Activated CD4-positive, alpha-beta T cell treated with anti-CD3 and anti-CD28 coated beads, Interleukin-2, amount 50 U/mL, for 16 hours (primary cell): Measurements from ENCODE around the gene RPTOR.
A peak's percentile ranks its signal among the peaks of the same experiment; 100 is the strongest.
"Not testable (repeated sequence)": the region's sequence is repeated elsewhere in the genome, so short reads cannot be mapped to it uniquely, and the experiment has no call there.

ENCODE experiments used
- DNase-seq: peaks from one replicate; pipeline ENCODE4 v3.0.0-alpha.2; 2020

The RPTOR gene

DNA sequence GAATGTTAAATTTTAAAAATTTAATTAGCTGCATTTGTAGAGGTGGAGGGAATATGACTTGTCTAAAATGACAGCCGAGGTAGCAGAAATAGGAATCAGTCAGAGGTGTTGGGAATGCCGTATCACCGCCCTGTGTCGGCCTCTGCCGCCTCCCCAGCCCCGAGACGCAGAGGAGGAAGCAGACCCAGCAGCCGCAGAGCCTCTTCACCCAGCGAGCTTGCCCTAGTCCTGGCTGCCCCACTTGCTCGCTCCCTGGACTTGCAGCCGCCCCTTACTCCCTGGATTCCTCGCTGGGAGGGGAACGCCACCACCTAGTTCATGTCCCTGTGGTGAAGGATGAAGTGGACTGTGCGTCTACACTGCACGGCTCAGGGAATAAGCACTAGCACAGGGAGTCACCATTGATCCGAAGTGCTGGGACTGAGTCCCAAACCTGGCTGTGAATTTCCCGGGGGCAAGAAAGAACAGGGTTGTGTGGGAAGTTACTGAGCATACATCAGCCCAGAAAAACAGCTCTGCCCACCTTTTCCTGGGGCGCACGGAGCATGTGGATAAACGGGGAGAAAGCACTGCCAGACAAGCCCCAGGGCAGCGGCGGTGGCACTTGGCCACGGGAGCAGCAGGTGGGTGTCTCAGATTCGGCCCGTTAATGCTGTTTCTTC lies 76.8 kb downstream of the RPTOR start:
- no peak for DNase-seq

DNA sequence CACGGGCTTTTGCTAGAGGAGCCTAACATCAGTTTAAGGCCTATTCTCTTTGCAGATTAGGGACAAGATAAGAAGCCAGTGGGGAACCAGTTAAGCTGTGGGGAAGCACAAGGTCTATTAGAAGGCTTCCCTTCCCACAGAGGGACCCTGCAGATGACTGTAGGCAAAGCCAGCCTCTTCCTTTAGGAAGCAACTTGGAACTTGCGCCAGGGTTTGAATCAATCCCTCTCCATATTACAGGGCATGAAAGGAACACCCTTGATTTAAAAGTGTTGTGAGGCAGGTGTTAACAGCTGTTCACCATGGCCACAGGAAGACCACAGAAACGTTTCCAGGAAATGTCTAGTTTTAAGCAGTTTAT lies 77.3 kb downstream of the RPTOR start:
- DNase-seq, result peak; percentile 4

DNA sequence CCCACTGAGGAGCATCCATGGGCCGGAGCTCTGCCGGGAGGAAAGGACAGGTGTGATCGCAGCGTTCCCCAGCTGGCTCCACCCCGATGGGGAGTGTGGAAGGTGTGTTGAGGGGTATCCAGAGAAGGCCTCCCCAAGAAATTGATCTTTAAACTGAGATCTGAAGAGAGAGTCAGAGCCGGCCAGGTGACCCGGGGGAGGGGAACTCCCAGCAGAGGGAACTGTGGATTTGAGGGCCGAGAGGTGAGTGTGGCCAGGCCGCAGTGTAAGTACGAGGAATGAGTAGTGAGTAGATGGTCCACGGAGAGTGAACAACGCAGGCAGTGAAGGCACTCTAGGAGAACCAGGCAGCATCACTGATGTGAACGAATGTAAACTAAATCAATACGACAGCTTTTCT lies 80.2 kb downstream of the RPTOR start:
- DNase-seq, result no peak

DNA sequence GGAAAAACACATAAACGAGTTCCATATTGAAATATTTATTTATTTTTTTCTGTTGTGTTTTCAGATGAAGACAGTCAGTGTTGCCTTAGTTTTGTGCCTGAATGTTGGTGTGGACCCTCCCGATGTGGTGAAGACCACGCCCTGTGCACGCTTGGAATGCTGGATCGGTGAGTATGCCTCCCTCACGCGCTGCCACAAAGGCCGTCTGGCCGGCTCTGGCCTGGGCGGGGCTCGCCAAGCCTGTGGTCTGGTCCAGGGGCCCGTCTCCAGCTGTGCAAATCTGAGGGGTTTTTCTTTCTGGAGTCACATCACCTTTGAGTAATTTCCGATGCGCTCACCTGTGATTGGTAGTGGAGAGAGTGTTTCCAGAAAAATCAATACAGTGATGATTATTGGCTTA lies 81.0 kb downstream of the RPTOR start:
- no peak for DNase-seq

DNA sequence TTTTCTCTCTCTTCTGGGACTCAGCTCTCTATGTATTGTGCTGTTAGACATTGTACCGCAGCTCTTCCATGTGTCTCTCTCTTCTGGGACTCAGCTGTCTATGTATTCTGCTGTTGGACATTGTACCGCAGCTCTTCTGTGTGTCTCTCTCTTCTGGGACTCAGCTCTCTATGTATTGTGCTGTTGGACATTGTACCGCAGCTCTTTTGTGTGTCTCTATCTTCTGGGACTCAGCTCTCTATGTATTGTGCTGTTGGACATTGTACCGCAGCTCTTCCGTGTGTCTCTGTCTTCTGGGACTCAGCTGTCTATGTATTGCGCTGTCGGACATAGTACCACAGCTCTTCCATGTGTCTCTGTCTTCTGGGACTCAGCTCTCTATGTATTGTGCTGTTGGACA lies 84.2 kb downstream of the RPTOR start:
- DNase-seq, result not testable (repeated sequence)

DNA sequence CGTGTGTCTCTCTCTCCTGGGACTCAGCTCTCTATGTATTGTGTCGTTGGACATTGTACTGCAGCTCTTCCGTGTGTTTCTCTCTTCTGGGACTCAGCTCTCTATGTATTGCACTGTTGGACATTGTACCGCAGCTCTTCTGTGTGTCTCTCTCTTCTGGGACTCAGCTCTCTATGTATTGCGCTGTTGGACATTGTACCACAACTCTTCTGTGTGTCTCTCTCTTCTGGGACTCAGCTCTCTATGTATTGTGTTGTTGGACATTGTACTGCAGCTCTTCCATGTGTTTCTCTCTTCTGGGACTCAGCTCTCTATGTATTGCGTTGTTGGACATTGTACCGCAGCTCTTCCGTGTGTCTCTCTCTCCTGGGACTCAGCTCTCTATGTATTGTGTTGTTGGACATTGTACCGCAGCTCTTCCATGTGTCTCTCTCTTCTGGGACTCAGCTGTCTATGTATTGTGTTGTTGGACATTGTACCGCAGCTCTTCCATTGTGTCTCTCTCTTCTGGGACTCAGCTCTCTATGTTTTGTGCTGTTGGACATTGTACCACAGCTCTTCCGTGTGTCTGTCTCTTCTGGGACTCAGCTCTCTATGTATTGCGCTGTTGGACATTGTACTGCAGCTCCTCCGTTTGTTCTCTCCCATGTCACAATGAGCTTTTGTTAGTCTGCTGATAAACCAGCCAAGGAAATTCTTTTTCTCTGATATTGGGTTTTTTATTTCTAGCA lies 84.8 kb downstream of the RPTOR start:
- DNase-seq, result no peak

DNA sequence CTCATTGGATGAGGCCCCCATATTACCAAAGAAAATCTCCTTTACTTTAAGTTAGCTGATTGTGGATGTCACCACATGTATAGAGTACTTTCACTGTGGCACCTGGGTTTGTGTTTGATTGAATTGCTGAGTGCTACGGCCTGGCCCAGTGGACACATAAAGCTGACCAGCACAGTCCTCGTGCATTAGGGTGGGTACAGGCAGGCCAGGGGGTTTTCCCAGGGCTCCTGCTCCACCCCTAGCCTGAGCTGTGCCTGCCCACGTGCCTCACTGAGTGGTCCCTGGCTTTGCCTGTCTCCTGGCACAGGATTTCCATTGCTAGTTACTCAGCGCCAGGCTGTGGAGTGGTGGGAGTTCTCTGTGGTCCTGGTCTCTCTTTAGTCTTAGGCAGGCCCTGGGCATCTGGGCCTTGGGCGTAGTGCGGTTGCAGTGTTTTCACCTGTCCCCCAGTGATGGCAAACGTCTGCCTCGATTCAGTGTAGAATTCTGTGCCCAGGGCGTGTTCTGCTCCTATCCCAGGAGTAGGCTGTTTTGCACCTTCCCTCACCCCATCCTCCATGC lies 86.0 kb downstream of the RPTOR start:
- no peak for DNase-seq

DNA sequence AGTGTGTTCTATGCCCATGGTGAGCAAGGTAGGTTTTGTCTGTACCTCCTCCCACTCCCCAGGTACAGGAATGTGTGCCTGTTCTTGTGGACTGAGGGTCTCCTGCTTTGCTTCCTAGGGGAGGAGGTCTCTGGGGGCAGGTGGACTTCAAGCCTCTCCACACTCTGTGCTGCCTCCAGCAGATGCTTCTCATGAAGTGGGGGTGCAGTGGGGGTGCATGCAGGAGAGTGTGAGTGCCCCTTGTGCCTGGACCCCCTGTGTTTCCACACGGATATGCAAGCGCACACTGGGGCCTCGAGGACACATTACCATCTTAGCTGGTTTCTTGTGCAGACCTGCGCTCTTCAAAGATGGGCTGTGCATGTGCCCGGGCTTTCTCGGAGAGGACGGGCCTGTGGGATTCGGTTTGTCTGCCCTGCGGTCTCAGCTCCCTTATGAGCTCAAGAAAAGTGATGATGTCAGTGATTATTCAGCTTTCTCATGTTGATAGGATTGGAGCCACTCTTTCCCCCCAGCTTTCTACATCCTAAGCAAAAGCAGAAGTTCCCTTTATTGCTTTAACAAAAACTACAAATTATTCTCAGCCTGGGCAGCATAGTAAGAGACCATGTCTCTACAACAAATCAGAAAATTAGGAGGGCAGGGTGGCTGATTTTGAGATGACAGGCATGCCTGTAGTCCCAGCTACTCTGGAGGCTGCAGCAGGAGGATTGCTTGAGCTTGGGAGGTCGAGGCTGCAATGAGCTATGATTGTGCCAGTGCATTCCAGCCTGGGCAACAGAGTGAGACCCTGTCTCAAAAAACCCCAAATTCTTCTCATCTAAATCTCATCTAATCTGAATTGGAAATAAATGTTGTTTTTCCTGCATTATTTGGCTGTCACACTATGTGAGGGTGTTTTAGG lies 86.8 kb downstream of the RPTOR start:
- no peak for DNase-seq

DNA sequence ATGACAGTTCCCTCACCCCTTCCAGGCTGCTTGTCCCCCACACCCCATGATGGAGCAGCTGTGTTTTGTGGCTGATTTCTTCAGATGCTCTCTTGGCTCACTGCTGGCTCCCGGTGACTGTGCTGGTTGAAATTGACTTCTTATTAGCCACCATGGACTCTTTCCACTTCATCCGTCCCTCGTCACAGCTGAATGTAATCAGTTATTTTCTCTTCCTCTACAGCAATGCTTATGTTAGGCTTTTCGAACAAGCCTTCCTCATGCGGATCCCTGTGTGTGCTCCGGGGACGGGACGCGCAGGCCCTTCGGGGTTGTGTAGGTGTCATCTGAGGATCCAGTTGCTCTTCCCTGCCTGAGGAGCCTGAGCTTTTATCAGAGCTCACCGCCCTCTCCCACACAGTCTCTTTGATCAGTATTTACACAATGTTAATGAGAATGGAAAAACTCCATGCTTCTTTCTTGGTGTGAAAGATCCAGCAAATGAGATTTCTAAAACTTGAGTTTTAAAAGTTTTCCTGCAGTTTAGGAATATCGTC lies 87.5 kb downstream of the RPTOR start:
- DNase-seq, result no peak

DNA sequence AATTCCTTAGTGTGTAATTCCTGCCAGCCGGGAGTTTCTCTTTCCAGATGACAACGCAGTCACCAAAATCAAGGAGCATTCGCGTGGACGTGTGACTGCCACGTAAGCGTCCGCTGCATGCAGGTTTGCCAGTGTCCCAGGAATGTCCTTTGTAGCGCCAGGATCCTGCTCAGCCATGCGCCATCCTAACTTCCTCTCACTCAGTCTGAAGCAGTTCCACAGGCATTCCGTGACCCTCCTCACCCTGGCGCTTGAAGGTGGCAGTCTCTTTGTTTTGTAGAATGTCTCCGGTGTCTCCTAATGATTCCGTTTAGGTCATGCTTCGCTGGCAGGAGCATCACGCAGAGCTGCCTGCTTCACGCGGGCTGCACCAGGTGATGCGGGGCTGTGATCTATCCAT lies 88.6 kb downstream of the RPTOR start:
- DNase-seq, result no peak

DNA sequence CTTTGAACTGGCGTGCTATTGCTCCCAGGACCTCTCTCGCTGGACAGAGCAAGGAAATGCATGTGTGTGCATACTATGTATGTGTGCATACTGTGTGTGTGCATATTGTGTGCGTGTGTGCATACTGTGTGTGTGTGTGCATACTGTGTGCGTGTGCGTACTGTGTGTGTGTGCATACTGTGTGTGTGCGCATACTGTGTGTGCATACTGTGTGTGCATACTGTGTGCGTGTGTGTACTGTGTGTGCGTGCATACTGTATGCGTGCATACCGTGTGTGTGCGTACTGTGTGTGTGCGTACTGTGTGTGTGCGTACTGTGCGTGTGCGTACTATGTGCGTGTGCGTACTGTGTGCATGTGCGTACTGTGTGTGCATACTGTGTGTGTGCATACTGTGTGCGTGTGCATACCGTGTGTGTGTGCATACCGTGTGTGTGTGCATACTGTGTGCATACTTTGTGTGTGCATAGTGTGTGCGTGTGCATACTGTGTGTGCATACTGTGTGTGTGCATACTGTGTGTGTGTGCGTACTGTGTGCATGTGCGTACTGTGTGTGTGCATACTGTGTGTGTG lies 89.4 kb downstream of the RPTOR start:
- DNase-seq, result no peak

DNA sequence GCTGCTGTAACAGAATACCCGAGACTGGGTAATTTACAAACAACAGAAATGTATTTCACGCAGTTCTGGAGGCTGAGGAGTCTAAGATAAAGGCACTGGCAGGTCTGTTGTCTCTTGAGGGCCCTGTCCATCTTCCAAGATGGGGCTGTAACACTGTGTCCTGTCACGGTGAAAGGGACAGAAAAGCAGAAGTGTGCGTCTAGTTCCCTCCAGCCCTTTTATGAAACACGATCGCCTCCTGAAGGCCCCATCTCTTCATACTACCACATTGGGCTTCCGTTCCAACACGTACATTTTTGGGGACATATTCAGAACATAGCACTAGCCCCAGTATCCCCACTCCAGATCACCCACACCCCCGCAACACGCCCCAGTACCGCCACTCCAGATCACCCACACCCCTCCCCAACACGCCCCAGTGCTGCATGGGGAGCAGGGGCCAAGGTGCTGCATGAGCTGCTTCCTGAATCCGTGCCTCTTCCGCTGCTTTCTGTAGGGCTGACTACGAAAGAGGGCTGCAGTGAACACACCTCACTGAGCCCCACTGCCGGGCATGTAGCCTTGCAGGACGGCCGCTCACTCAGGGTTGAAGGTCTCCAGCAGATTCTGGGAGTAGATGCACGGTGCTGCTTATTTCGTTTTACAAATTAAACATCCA lies 91.9 kb downstream of the RPTOR start:
- no peak for DNase-seq

DNA sequence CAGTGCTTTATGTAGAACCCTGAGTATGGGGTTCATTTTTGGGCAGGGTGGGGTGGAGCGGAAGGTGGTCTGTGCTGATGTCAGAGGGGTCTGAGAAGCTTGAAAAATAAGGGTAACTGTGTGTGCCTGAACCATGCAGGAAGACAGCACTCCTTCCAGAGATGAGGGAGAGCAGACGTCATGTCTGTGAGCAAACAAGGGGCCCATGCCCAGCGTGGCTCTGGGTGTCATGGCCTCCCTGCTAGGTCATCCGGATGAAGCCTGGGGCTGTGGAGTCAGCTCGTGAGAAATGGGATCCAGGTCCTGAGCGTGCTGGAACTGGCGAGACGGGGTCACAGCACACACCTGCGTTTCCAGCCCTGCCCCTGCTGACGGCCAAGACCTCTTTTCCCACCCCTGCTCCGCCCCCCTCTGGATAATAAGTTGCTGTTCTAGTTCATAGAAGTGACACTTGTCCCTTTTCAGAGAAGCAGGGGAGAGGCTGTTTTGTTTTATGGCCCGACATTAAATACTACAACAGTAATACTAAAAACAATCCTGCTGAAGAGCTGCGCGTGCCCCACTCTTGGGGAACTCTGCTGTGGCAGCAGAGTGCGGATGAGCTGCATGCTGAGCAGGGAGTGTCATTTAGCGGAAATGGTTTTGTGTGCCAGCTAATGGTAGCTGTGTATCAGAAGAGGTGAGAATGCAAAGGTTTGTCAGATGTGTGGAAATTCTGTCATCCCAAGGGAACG lies 92.6 kb downstream of the RPTOR start:
- no peak for DNase-seq

DNA sequence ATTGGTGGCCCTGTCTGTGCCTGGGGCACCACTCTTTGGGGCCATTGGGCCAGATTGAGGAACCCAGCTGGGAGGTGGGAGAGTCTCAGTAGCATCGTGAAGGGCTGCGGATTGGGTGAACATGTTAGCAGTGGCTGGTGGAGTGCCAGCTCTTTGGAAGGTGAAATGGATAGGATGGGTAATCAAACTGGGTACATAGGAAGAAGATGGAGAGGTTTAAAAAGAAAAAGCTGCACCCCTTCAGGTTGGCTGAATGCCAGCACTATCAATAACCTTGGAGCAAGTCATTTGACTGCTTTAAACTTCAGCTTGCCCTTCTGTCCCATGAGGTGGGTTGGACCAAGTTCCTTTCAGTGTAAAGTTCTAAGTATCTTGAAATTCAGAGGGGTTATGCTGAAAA lies 95.0 kb downstream of the RPTOR start:
- no peak for DNase-seq

DNA sequence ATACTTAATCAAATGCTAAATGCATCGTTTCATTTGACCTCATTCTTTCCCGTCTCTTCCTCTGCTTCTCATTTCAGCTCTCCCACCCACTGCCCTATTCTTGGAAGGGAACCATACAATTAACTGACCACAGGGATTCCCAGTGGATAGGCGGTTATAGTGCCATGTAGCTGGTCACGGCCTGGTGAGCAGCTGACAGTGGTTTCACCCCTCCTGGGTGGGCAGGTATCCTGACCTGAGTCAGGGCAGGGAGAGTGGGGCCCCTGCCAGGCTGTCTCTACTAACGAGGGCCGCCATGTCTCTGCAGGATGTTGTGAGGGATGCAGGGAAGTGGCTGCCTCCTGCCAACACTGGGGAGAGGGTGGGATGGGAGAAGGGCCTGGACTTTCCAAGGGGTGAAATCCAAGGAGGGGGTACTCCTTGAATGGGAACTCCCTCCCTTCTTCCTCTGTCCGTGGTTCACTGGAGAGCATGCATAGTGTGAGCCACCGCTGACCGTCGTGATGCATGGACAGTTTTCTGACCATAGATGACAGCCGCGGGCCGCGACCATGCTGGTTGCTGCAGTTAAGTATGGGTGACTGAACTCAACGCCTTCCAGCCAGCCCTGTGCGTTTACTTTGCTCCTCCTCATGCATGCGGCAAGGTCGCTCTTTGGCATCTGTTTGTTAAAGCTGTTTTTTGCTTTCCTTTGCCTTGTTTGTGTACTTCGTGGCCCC lies 95.9 kb downstream of the RPTOR start:
- DNase-seq, result no peak

DNA sequence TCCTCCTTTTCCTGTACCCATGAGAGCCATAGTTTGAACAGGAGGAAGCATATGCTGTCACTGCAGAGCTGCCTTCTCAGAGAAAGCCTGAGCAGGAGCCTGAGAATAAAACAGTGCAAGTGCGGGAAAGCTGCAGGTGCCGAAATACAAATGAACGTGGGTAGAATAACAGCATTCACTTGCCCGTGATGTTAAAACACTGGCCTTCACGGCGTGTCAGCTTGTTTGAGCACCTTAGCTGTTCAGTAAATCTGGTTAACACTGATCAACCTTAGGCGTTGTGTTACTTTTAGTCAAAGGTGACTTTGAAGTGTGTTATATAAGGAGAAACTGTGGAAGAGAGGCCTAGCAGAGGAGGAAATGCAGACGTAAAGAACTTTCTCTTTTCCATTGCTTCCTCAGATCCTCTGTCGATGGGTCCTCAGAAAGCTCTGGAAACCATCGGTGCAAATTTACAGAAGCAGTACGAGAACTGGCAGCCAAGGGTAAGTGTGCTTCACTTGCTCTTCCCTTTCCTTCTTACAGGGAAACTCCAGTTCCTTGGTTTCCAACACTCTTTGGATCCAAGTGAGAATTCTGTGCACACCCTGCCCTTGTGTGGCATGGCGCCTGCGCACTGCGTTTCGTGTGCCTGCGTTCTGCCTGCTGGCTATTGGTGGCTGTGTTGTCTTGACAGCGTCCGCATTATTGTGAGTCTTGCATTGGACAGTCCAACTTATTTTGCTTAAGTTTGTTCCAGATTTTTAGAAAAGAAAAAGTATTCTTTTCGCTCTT lies 98.9 kb downstream of the RPTOR start:
- no peak for DNase-seq

DNA sequence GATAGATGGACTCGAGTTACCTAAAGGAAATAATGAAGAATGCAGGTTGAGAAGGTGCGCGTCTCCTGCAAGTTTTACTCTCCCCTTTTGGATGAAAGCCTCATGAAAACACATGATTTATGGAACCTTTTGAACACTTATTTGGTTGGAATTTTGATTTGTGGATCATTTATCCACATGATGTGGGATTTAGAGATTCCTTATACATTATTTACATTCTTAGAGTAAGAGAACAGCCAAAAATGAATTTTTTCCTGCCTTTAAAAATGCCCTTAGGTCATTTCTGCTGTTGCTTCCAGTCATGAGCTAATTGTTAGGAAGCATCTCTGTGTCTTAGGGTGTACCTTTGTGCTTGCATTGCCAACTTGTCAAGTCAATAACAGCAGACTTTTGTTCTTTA lies 99.9 kb downstream of the RPTOR start:
- DNase-seq, result no peak

DNA sequence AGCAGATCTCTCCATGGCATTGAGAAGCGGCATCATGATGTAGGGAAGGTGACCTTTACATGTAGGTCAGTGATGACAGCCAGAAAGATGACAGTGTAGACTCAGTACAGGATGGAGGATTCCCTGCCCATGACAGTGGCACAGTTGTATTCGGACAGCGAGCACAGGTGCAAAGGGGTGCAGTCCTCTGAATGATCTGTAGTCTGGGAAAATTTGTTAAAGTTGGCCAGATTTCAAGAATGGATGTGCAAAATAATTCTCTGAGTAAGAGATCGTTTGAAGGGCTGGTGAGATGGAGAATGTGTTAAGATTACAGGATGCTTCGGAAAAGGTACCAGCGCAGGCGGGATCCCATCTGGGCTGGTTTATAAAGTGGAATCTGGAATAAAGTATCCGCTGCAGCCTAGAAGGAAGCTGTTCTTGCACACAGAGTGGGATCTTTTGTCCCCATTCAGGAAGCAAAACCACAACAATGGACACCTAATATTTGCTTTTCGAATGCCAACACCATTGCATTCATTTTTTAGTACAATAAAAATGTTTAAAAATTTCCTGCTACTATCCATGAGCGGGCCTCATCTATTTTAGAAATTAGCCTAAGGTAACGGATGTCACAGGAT lies 101.2 kb downstream of the RPTOR start:
- DNase-seq, result no peak

DNA sequence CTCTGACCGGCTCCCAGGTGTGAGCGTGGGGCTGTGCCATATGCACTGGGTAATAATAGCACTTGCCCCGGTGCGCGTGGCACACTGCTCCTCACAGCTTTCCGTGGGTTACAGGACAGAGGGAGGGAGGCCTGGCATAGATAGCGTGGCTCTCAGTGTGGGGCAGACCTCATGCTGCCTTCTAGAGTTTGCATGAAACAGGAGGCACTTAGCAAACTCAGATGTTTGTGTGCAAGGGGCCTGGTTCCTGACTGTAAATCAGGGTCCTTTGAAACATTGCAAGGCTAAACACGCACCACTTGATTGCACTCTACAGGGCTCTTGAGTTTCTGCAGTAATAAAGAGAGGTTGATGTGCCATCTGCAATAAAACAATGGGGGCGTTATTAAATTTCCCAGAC lies 101.7 kb downstream of the RPTOR start:
- DNase-seq, result no peak

DNA sequence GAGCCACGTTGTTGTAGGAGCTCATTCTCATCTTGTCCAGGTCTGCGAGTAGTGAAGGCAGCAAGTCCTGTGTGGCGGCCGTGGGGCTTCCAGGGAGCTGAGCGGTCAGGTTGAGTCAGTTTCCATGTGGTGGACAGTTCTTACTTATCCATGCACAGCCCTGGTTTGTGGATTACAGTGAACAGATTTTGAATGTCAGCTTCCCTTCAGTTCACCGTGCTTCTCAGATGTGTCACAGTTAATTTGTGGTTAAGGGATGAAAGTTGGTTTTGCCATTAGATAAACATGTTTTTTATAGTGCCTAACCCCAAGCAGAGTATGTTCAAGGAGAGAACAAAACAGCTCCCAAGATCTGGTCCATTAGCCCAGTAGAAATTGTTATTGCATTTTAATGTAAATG lies 103.1 kb downstream of the RPTOR start:
- no peak for DNase-seq
